ENCODE data around the gene IGF1. TPM values are rescaled to one million over a fixed set of nuclear protein-coding genes. Genes with fewer than 3 reads are reported as not detected.

IGF1 gene
- total RNA-seq: 72.9 TPM

- peak; percentile 90 for DNase-seq
Observed at GRCh38 chr12:102480406-102480805, at the start of gene IGF1. Gene IGF1, minus strand, starts transcription at chr12:102480563. Its CDS starts 182 bp downstream, at chr12:102480381.

- no peak for DNase-seq
Observed at GRCh38 chr12:102528111-102528510, 47.7 kb upstream of the IGF1 start.

GRCh38 chr12:102527171-102527720 is 46.9 kb upstream of the IGF1 start:
- no peak for DNase-seq

GRCh38 chr12:102526656-102527055 is 46.3 kb upstream of the IGF1 start:
- DNase-seq: no peak

- peak; percentile 75 for DNase-seq
Observed at GRCh38 chr12:102522768-102523167, 42.4 kb upstream of the IGF1 start.

- DNase-seq: no peak
Observed at GRCh38 chr12:102521662-102522277, 41.4 kb upstream of the IGF1 start.

- DNase-seq: no peak
Observed at GRCh38 chr12:102518871-102519270, 38.5 kb upstream of the IGF1 start.

GRCh38 chr12:102514696-102515095 is 34.3 kb upstream of the IGF1 start:
- DNase-seq: no peak

- DNase-seq: no peak
Observed at GRCh38 chr12:102513739-102514138, 33.4 kb upstream of the IGF1 start.

GRCh38 chr12:102513272-102513671 is 32.9 kb upstream of the IGF1 start:
- no peak for DNase-seq

- DNase-seq: no peak
Observed at GRCh38 chr12:102512523-102512922, 32.2 kb upstream of the IGF1 start.

GRCh38 chr12:102511575-102511974 is 31.2 kb upstream of the IGF1 start:
- DNase-seq: no peak

- DNase-seq: no peak
Observed at GRCh38 chr12:102510463-102510862, 30.1 kb upstream of the IGF1 start.

- DNase-seq: no peak
Observed at GRCh38 chr12:102510031-102510430, 29.7 kb upstream of the IGF1 start.

- peak; percentile 29 for DNase-seq
Observed at GRCh38 chr12:102509123-102509626, 28.8 kb upstream of the IGF1 start.

GRCh38 chr12:102508052-102508451 is 27.7 kb upstream of the IGF1 start:
- no peak for DNase-seq

GRCh38 chr12:102507301-102507700 is 26.9 kb upstream of the IGF1 start:
- no peak for DNase-seq

- DNase-seq: no peak
Observed at GRCh38 chr12:102504871-102505270, 24.5 kb upstream of the IGF1 start.

GRCh38 chr12:102504280-102504679 is 23.9 kb upstream of the IGF1 start:
- no peak for DNase-seq

- DNase-seq: no peak
Observed at GRCh38 chr12:102503831-102504230, 23.5 kb upstream of the IGF1 start.

GRCh38 chr12:102503056-102503681 is 22.8 kb upstream of the IGF1 start:
- no peak for DNase-seq

GRCh38 chr12:102501773-102502172 is 21.4 kb upstream of the IGF1 start:
- DNase-seq: no peak

GRCh38 chr12:102498471-102498870 is 18.1 kb upstream of the IGF1 start:
- no peak for DNase-seq

- no peak for DNase-seq
Observed at GRCh38 chr12:102497743-102498142, 17.4 kb upstream of the IGF1 start.
